AG09309 (cell line): ENCODE results near the gene PPP1R9B.
A peak's percentile ranks its signal among the peaks of the same experiment; 100 is the strongest.

Source experiments
- DNase-seq: peaks from one replicate; pipeline ENCODE4 v3.0.0-alpha.2; 2010; ENCODE audit warnings: low read depth
- H3K4me3 ChIP-seq: 2 replicates; pipeline ENCODE4 v1.5.1; 2011; ENCODE audit warnings: mild to moderate bottlenecking, low read depth, low read length, moderate library complexity; ENCODE audit not compliant: control insufficient read depth
- CTCF ChIP-seq: IDR thresholded peaks from 2 replicates; pipeline ENCODE4 v1.5.1; 2011; ENCODE audit warnings: mild to moderate bottlenecking, low read depth, low read length, inconsistent platforms; ENCODE audit not compliant: insufficient read depth, control insufficient read depth; ENCODE audit errors: missing control alignments

Gene PPP1R9B

GRCh38 chr17:50150354-50151040, at the start of gene PPP1R9B:
TSS of gene PPP1R9B (minus strand) at chr17:50150677. CDS start at chr17:50150513, 164 bp downstream.
- DNase-seq = no peak
- peak within 1 kb of the TSS; percentile 60 for H3K4me3 ChIP-seq
- TF ChIP-seq CTCF = no peak

- peak overlapping the region; percentile 97 for H3K4me3 ChIP-seq
- no peak for TF ChIP-seq CTCF
- no peak for DNase-seq
Measured at GRCh38 chr17:50199803-50200456, 49.5 kb upstream of the PPP1R9B start.

- peak overlapping the region; percentile 97 for H3K4me3 ChIP-seq
- no peak for TF ChIP-seq CTCF
Measured at GRCh38 chr17:50199211-50199802, 48.8 kb upstream of the PPP1R9B start.

GRCh38 chr17:50198026-50198669, 47.7 kb upstream of the PPP1R9B start:
- peak; percentile 70 for TF ChIP-seq CTCF
- peak overlapping the region; percentile 97 for H3K4me3 ChIP-seq
- DNase-seq = no peak

More at GRCh38 chr17:50199211-50199802, 48.8 kb upstream of the PPP1R9B start:
- DNase-seq = no peak

GRCh38 chr17:50196826-50197225, 46.3 kb upstream of the PPP1R9B start:
- TF ChIP-seq CTCF = no peak
- H3K4me3 ChIP-seq = peak overlapping the region; percentile 97
- no peak for DNase-seq

- no peak for DNase-seq
- TF ChIP-seq CTCF = no peak
- H3K4me3 ChIP-seq = peak overlapping the region; percentile 97
Measured at GRCh38 chr17:50196036-50196435, 45.6 kb upstream of the PPP1R9B start.
